ENCODE results near the gene NRIP3. TPM values are rescaled to one million over a fixed set of nuclear protein-coding genes. Genes with fewer than 3 reads are reported as not detected.

NRIP3 gene
- total RNA-seq, 1 experiment from 2014 or later, result 22.8 TPM

GRCh38 chr11:8973121-8973520, 30.7 kb downstream of the NRIP3 start:
- intact Hi-C loops (cut with micrococcal nuclease; ENCODE audit: unreplicated experiment), result no loop called here
- POLR2A ChIA-PET, result no interaction called here
- BruUV-seq (replicated peaks), result no TSS peak
- in situ Hi-C loops (cut with HindIII; ENCODE audit: low pct_unique_long_range_greater_than_20kb, low sequenced_read_pairs), result no loop called here
- Histone ChIP-seq H3K9me3 (ENCODE audit: control insufficient read depth, insufficient read depth, low read depth, low read length) (no peaks in the 10 kb centered on the region), H3K27me3 (ENCODE audit: control insufficient read depth, insufficient read depth, low read length) (no peaks in the 10 kb centered on the region), H3K4me3 (ENCODE audit: low read depth in 2 of 2, low read length in 2 of 2) (no peak overlapping the region), H3K4me1 (ENCODE audit: control insufficient read depth, insufficient read depth, low read length) (no peaks in the 10 kb centered on the region), H3K27ac (ENCODE audit: low read length) (no peak overlapping the region), H3K36me3 (ENCODE audit: control insufficient read depth, insufficient read depth, low read length) (no peaks in the 10 kb centered on the region)
- no peak for ATAC-seq
- DNase-seq (ENCODE audit: low read depth, low spot score), result no peak
- no peak for TF ChIP-seq SIN3A (IDR thresholded peaks at IDR 0.05; ENCODE audit: borderline replicate concordance, insufficient read depth, low read depth, low read length)
- no peak for TF ChIP-seq POLR2AphosphoS5 (IDR thresholded peaks at IDR 0.05; ENCODE audit: low read depth, low read length)
- no peak for TF ChIP-seq TCF7L2 (IDR thresholded peaks at IDR 0.05; ENCODE audit: low read depth, low read length)
- no peak for TF ChIP-seq CTCF (IDR thresholded peaks at IDR 0.05)
- no peak for TF ChIP-seq REST (IDR thresholded peaks at IDR 0.05; ENCODE audit: insufficient read depth in 1 of 2, low read depth in 2 of 2, low read length in 1 of 2)
- CTCF ChIA-PET, result interaction anchor here (0.5 kb wide), 1 partner anchor 1079 kb away, joined by 3 read pairs; no protein-coding TSS in a partner anchor

- Histone ChIP-seq H3K27me3 (ENCODE audit: control insufficient read depth, insufficient read depth, low read length) (no peaks in the 10 kb centered on the region), H3K27ac (ENCODE audit: low read length) (no peak overlapping the region), H3K4me1 (ENCODE audit: control insufficient read depth, insufficient read depth, low read length) (no peaks in the 10 kb centered on the region), H3K4me3 (ENCODE audit: low read depth in 2 of 2, low read length in 2 of 2) (no peak overlapping the region), H3K9me3 (ENCODE audit: control insufficient read depth, insufficient read depth, low read depth, low read length) (no peaks in the 10 kb centered on the region), H3K36me3 (ENCODE audit: control insufficient read depth, insufficient read depth, low read length) (no peaks in the 10 kb centered on the region)
- ChIA-PET POLR2A (no interaction called here), CTCF (no interaction called here)
- no TSS peak for BruUV-seq (replicated peaks)
- in situ Hi-C loops (cut with HindIII; ENCODE audit: low pct_unique_long_range_greater_than_20kb, low sequenced_read_pairs), result no loop called here
- ATAC-seq, result no peak
- no peak for DNase-seq (ENCODE audit: low read depth, low spot score)
- intact Hi-C loops (cut with micrococcal nuclease; ENCODE audit: unreplicated experiment), result no loop called here
- TF ChIP-seq REST (IDR thresholded peaks at IDR 0.05; ENCODE audit: insufficient read depth in 1 of 2, low read depth in 2 of 2, low read length in 1 of 2), result no peak
- TF ChIP-seq CTCF (IDR thresholded peaks at IDR 0.05), result no peak
- TF ChIP-seq TCF7L2 (IDR thresholded peaks at IDR 0.05; ENCODE audit: low read depth, low read length), result no peak
- TF ChIP-seq POLR2AphosphoS5 (IDR thresholded peaks at IDR 0.05; ENCODE audit: low read depth, low read length), result no peak
- no peak for TF ChIP-seq SIN3A (IDR thresholded peaks at IDR 0.05; ENCODE audit: borderline replicate concordance, insufficient read depth, low read depth, low read length)
Measured at GRCh38 chr11:8971924-8972316, 31.9 kb downstream of the NRIP3 start.

Data from Panc1 (cell line).